Sigmoid colon (tissue), 4 donors: Measurements from ENCODE around the gene EGF.

ENCODE experiments used
- EP300 ChIP-seq, 4 donors: sonication (generic); formaldehyde crosslinking; IDR thresholded peaks; one replicate each; pipeline ENCODE4 v1.6.1; 2017; ENCODE audit warnings: antibody characterized with exemption in 4 of 4
- POLR2A ChIP-seq, 2 donors: fragments of 450-650 bp; IDR thresholded peaks; one replicate each; pipeline ENCODE4 v1.6.1; 2016; ENCODE audit warnings: antibody characterized with exemption in 2 of 2, mild to moderate bottlenecking in 2 of 2, moderate library complexity in 2 of 2
- TF ChIP-seq, protein P1 (sequence below), 4 experiments: fragments of 450-650 bp in 3 of 4; fragments of 200-600 bp in 1 of 4; IDR thresholded peaks; one replicate each; pipeline ENCODE4 v1.5.1; 2016 to 2019; ENCODE audit warnings: antibody characterized with exemption in 4 of 4, mild to moderate bottlenecking in 3 of 4, moderate library complexity in 2 of 4

DNA sequence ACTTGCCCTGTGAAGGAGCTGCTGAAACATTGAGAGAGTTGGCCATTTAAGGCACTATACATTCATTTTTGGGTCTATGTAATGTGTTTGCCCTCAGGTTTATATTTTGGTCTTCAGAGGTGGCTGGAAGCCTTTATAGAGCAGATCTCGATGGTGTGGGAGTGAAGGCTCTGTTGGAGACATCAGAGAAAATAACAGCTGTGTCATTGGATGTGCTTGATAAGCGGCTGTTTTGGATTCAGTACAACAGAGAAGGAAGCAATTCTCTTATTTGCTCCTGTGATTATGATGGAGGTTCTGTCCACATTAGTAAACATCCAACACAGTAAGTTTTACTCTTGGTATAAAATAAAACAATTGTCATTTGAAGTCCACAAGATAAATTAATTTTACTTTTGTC is 31.1 kb downstream of the EGF start:
- TF ChIP-seq POLR2A (IDR thresholded peaks at IDR 0.05) (no peak), EP300 (IDR thresholded peaks at IDR 0.05) (no peak)
- TF ChIP-seq, protein P1, sequence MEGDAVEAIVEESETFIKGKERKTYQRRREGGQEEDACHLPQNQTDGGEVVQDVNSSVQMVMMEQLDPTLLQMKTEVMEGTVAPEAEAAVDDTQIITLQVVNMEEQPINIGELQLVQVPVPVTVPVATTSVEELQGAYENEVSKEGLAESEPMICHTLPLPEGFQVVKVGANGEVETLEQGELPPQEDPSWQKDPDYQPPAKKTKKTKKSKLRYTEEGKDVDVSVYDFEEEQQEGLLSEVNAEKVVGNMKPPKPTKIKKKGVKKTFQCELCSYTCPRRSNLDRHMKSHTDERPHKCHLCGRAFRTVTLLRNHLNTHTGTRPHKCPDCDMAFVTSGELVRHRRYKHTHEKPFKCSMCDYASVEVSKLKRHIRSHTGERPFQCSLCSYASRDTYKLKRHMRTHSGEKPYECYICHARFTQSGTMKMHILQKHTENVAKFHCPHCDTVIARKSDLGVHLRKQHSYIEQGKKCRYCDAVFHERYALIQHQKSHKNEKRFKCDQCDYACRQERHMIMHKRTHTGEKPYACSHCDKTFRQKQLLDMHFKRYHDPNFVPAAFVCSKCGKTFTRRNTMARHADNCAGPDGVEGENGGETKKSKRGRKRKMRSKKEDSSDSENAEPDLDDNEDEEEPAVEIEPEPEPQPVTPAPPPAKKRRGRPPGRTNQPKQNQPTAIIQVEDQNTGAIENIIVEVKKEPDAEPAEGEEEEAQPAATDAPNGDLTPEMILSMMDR (IDR thresholded peaks at IDR 0.05): no peak
